GM21423 (cell line): Measurements from ENCODE around the gene FHIP2A.
"Not testable (repeated sequence)": the region's sequence is repeated elsewhere in the genome, so short reads cannot be mapped to it uniquely, and the experiment has no call there.

ENCODE experiments used
- ATAC-seq: cut with Tn5 transposase; IDR thresholded peaks from one replicate; pipeline ENCODE4 v1.9.1; 2021; ENCODE audit warnings: mild to moderate bottlenecking, moderate library complexity; ENCODE audit not compliant: unreplicated experiment

The FHIP2A gene

GRCh38 chr10:114816308-114816707 lies 5.3 kb upstream of the FHIP2A start:
- ATAC-seq: no peak

GRCh38 chr10:114819322-114819721 lies 2.3 kb upstream of the FHIP2A start:
- no peak for ATAC-seq

GRCh38 chr10:114821915-114822443 lies 399 bp downstream of the FHIP2A start:
- peak; percentile 35 for ATAC-seq

GRCh38 chr10:114822444-114823076 lies 980 bp downstream of the FHIP2A start:
- peak; percentile 28 for ATAC-seq

GRCh38 chr10:114823077-114823463 lies 1.5 kb downstream of the FHIP2A start:
- ATAC-seq: no peak

- ATAC-seq: no peak
Measured at GRCh38 chr10:114824391-114824790, 2.8 kb downstream of the FHIP2A start.

- ATAC-seq: peak; percentile 39
Measured at GRCh38 chr10:114825513-114826253, 4.1 kb downstream of the FHIP2A start.

GRCh38 chr10:114829160-114829909 lies 7.8 kb downstream of the FHIP2A start:
- no peak for ATAC-seq

GRCh38 chr10:114831186-114831867 lies 9.7 kb downstream of the FHIP2A start:
- no peak for ATAC-seq

GRCh38 chr10:114837690-114838089 lies 16.1 kb downstream of the FHIP2A start:
- ATAC-seq: no peak

GRCh38 chr10:114839901-114840300 lies 18.3 kb downstream of the FHIP2A start:
- no peak for ATAC-seq

GRCh38 chr10:114845978-114846693 lies 24.6 kb downstream of the FHIP2A start:
- no peak for ATAC-seq

GRCh38 chr10:114847517-114847916 lies 25.9 kb downstream of the FHIP2A start:
- ATAC-seq: not testable (repeated sequence)

GRCh38 chr10:114849674-114850073 lies 28.1 kb downstream of the FHIP2A start:
- ATAC-seq: no peak

- ATAC-seq: no peak
Measured at GRCh38 chr10:114850126-114850525, 28.5 kb downstream of the FHIP2A start.

GRCh38 chr10:114851336-114851735 lies 29.8 kb downstream of the FHIP2A start:
- ATAC-seq: no peak

- no peak for ATAC-seq
Measured at GRCh38 chr10:114852197-114852596, 30.6 kb downstream of the FHIP2A start.

GRCh38 chr10:114854906-114855305 lies 33.3 kb downstream of the FHIP2A start:
- ATAC-seq: no peak

- ATAC-seq: no peak
Measured at GRCh38 chr10:114855776-114856543, 34.4 kb downstream of the FHIP2A start.
